Loucy (cell line): ENCODE data around the gene MECR.

Source experiments
- EZH2phosphoT487 ChIP-seq: fragments of 200-600 bp; IDR thresholded peaks from 2 replicates; pipeline ENCODE4 v1.6.1; 2018; ENCODE audit warnings: antibody characterized with exemption, mild to moderate bottlenecking, moderate library complexity, borderline replicate concordance
- TF ChIP-seq, protein P1 (sequence below): fragments of 200-600 bp; sonication (generic); conservative IDR thresholded peaks from 2 replicates; pipeline ENCODE4 v1.5.1; 2014; ENCODE audit warnings: mild to moderate bottlenecking, antibody characterized with exemption, low read length

GRCh38 chr1:29190718-29191117, 40.0 kb downstream of the MECR start:
- TF ChIP-seq, protein P1, sequence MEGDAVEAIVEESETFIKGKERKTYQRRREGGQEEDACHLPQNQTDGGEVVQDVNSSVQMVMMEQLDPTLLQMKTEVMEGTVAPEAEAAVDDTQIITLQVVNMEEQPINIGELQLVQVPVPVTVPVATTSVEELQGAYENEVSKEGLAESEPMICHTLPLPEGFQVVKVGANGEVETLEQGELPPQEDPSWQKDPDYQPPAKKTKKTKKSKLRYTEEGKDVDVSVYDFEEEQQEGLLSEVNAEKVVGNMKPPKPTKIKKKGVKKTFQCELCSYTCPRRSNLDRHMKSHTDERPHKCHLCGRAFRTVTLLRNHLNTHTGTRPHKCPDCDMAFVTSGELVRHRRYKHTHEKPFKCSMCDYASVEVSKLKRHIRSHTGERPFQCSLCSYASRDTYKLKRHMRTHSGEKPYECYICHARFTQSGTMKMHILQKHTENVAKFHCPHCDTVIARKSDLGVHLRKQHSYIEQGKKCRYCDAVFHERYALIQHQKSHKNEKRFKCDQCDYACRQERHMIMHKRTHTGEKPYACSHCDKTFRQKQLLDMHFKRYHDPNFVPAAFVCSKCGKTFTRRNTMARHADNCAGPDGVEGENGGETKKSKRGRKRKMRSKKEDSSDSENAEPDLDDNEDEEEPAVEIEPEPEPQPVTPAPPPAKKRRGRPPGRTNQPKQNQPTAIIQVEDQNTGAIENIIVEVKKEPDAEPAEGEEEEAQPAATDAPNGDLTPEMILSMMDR, result no peak
- TF ChIP-seq EZH2phosphoT487, result no peak
